OCI-LY7 (cell line): ENCODE data around the gene ZNF500. TPM values are rescaled to one million over a fixed set of nuclear protein-coding genes. Genes with fewer than 3 reads are reported as not detected.

ENCODE experiments used
- BruUV-seq: library from RNA; stranded (reverse); fragments of 400-500 nt; replicated peaks from 2 replicates; lab custom pipeline; 2021; lab: Mats Ljungman, UMichigan
- CTCF ChIA-PET: fragments of 300-600 bp; sonication (Branson Sonifier 250); formaldehyde crosslinking; loops from one replicate; lab custom pipeline; 2022; ENCODE audit warnings: antibody characterized with exemption; ENCODE audit not compliant: unreplicated experiment; lab: Charles Lee
- POLR2A ChIA-PET: fragments of 300-600 bp; sonication (Branson Sonifier 250); formaldehyde crosslinking; loops from one replicate; lab custom pipeline; 2022; ENCODE audit warnings: antibody characterized with exemption; lab: Charles Lee
- DNase-seq: peaks from one replicate; pipeline ENCODE4 v3.0.0-alpha.2; 2015; ENCODE audit warnings: low spot score
- H2AFZ ChIP-seq: fragments of 200-600 bp; sonication (generic), shearing (Covaris generic); 2 replicates; pipeline ENCODE4 v1.6.1; 2014; ENCODE audit warnings: mild to moderate bottlenecking, antibody characterized with exemption, low read length, moderate library complexity
- H3K27ac ChIP-seq: fragments of 200-600 bp; sonication (generic); 2 replicates; pipeline ENCODE4 v1.5.1; 2014; ENCODE audit warnings: mixed run types, low read depth, mild to moderate bottlenecking, moderate library complexity, low read length, inconsistent platforms; ENCODE audit not compliant: poor library complexity, severe bottlenecking
- H3K36me3 ChIP-seq: fragments of 200-600 bp; sonication (generic); 2 replicates; pipeline ENCODE4 v1.6.1; 2014; ENCODE audit warnings: mild to moderate bottlenecking, antibody characterized with exemption, low read length, moderate library complexity, mixed read lengths; ENCODE audit not compliant: insufficient read depth
- H3K4me1 ChIP-seq: fragments of 200-600 bp; sonication (generic); 2 replicates; pipeline ENCODE4 v1.5.1; 2014; ENCODE audit warnings: mild to moderate bottlenecking, low read length; ENCODE audit not compliant: insufficient read depth, poor library complexity, severe bottlenecking
- H3K4me2 ChIP-seq: fragments of 200-600 bp; sonication (generic); 2 replicates; pipeline ENCODE4 v1.6.1; 2014; ENCODE audit warnings: mild to moderate bottlenecking, low read length
- H3K4me3 ChIP-seq: fragments of 200-600 bp; sonication (generic); 2 replicates; pipeline ENCODE4 v1.5.1; 2014; ENCODE audit warnings: mild to moderate bottlenecking, low read depth, low read length; ENCODE audit not compliant: poor library complexity, severe bottlenecking
- H3K79me2 ChIP-seq: fragments of 200-600 bp; sonication (generic); 2 replicates; pipeline ENCODE4 v1.6.1; 2016; ENCODE audit warnings: low read depth, mild to moderate bottlenecking, low read length, moderate library complexity, mixed read lengths; ENCODE audit not compliant: insufficient read depth
- H3K9me2 ChIP-seq: fragments of 200-600 bp; sonication (generic); 2 replicates; pipeline ENCODE4 v1.6.1; 2016; ENCODE audit warnings: mild to moderate bottlenecking, low read length, mixed read lengths; ENCODE audit not compliant: insufficient read depth
- H3K9me3 ChIP-seq: fragments of 200-600 bp; sonication (generic); 2 replicates; pipeline ENCODE4 v1.6.1; 2014; ENCODE audit warnings: mild to moderate bottlenecking, mixed run types, low read length, mixed read lengths
- H4K20me1 ChIP-seq: fragments of 200-600 bp; sonication (generic); 2 replicates; pipeline ENCODE4 v1.6.1; 2014; ENCODE audit warnings: mild to moderate bottlenecking, antibody characterized with exemption, low read length, moderate library complexity, mixed read lengths; ENCODE audit not compliant: insufficient read depth
- CTCF ChIP-seq: fragments of 200-600 bp; sonication (generic); conservative IDR thresholded peaks from 2 replicates; pipeline ENCODE4 v1.5.1; 2014; ENCODE audit warnings: mild to moderate bottlenecking, antibody characterized with exemption, low read length, moderate library complexity, mixed read lengths
- EZH2phosphoT487 ChIP-seq: fragments of 200-600 bp; sonication (generic); IDR thresholded peaks from 2 replicates; pipeline ENCODE4 v1.6.1; 2018; ENCODE audit warnings: low read depth, borderline replicate concordance, mild to moderate bottlenecking, mixed run types, antibody characterized with exemption, low read length, moderate library complexity, mixed read lengths
- intact Hi-C: fragments of 100-400 bp; cut with micrococcal nuclease; formaldehyde crosslinking; loops from one replicate; pipeline ENCODE4 v1.10.0; 2022; ENCODE audit not compliant: unreplicated experiment
- total RNA-seq, 2 experiments: library from RNA; depleted of rRNA in 1 of 2; stranded (reverse); fragments of >200 nt in 1 of 2; shearing (Covaris generic) in 1 of 2; gene quantifications; 2 replicates each; pipeline ENCODE4 v1.2.3, GENCODE V29; 2014 to 2022

ZNF500 gene
- total RNA-seq, 2 experiments from 2014 or later: 16.1 to 23.9 TPM

GRCh38 chr16:4778050-4778392 lies 11.1 kb upstream of the ZNF500 start:
- Histone ChIP-seq H3K36me3 (no peaks in the 10 kb centered on the region), H3K4me3 (no peak overlapping the region), H3K9me3 (no peaks in the 10 kb centered on the region), H4K20me1 (no peaks in the 10 kb centered on the region), H2AFZ (no peak overlapping the region), H3K4me1 (no peaks in the 10 kb centered on the region), H3K4me2 (no peak overlapping the region), H3K27ac (no peak overlapping the region), H3K9me2 (no peaks in the 10 kb centered on the region), H3K79me2 (no peaks in the 10 kb centered on the region)
- TF ChIP-seq EZH2phosphoT487 (no peak), CTCF (no peak)
- no TSS peak for BruUV-seq
- DNase-seq: no peak
- ChIA-PET CTCF (no interaction called here), POLR2A (no interaction called here)
- intact Hi-C loops: no loop called here

GRCh38 chr16:4777339-4778049 lies 10.5 kb upstream of the ZNF500 start:
- no peak overlapping the region for H2AFZ ChIP-seq
- no peaks in the 10 kb centered on the region for H3K9me3 ChIP-seq
- no peak overlapping the region for H3K27ac ChIP-seq
- no peaks in the 10 kb centered on the region for H3K36me3 ChIP-seq
- no peaks in the 10 kb centered on the region for H3K4me1 ChIP-seq
- H3K4me3 ChIP-seq: no peak overlapping the region
- H4K20me1 ChIP-seq: no peaks in the 10 kb centered on the region
- DNase-seq: no peak
- H3K79me2 ChIP-seq: no peaks in the 10 kb centered on the region
- ChIA-PET POLR2A (interaction anchor here (1.0 kb wide), 1 partner anchor 155 kb away, joined by 4 read pairs; no protein-coding TSS in a partner anchor), CTCF (no interaction called here)
- no peak overlapping the region for H3K4me2 ChIP-seq
- no peaks in the 10 kb centered on the region for H3K9me2 ChIP-seq
- TF ChIP-seq CTCF (no peak), EZH2phosphoT487 (no peak)
- intact Hi-C loops: no loop called here
- no TSS peak for BruUV-seq

- no peaks in the 10 kb centered on the region for H3K79me2 ChIP-seq
- no TSS peak for BruUV-seq
- no peak overlapping the region for H3K4me2 ChIP-seq
- H3K9me3 ChIP-seq: no peaks in the 10 kb centered on the region
- no peak overlapping the region for H3K4me3 ChIP-seq
- no peak overlapping the region for H3K27ac ChIP-seq
- H3K9me2 ChIP-seq: no peaks in the 10 kb centered on the region
- intact Hi-C loops: no loop called here
- H3K36me3 ChIP-seq: no peaks in the 10 kb centered on the region
- TF ChIP-seq EZH2phosphoT487 (no peak), CTCF (no peak)
- H2AFZ ChIP-seq: no peak overlapping the region
- DNase-seq: no peak
- no peaks in the 10 kb centered on the region for H3K4me1 ChIP-seq
- ChIA-PET POLR2A (no interaction called here), CTCF (no interaction called here)
- no peaks in the 10 kb centered on the region for H4K20me1 ChIP-seq
Observed at GRCh38 chr16:4776141-4776705, 9.3 kb upstream of the ZNF500 start.
